Renal pelvis (tissue), 12 donors: ENCODE data around the gene LEO1. TPM values are rescaled to one million over a fixed set of nuclear protein-coding genes. Genes with fewer than 3 reads are reported as not detected.

Experiments
- DNase-seq: peaks from one replicate; pipeline ENCODE4 v3.0.0-alpha.2; 2013
- long read RNA-seq, 16 experiments: transcript quantifications; one replicate each; lab custom pipeline, GENCODE V29; 2026
- polyA plus RNA-seq, 3 donors: library from polyadenylated mRNA; unstranded; fragments of 120-200 nt; gene quantifications; one replicate each; pipeline ENCODE4 v1.2.1, GENCODE V29; 2013; ENCODE audit not compliant: insufficient read length in 3 of 3

Gene LEO1
- 10 to 100 TPM; 26.4 to 36.6 (median 33.7) TPM for polyA plus RNA-seq
- long read RNA-seq, donor 1, transcript LEO1-201 (12 exons, 2,193 nt): major isoform, 6 of 14 reads
- long read RNA-seq, donor 1, partial matches to known transcripts: 8 of 14 reads
- long read RNA-seq, donor 1, other reads (novel, unspliced or antisense): 0 of 14 reads
- long read RNA-seq, donor 2, transcript LEO1-201 (12 exons, 2,193 nt): major isoform, 8 of 8 reads
- long read RNA-seq, donor 2, partial matches to known transcripts: 0 of 8 reads
- long read RNA-seq, donor 2, other reads (novel, unspliced or antisense): 0 of 8 reads
- long read RNA-seq, donor 3, transcript LEO1-201 (12 exons, 2,193 nt): major isoform, 8 of 14 reads
- long read RNA-seq, donor 3, partial matches to known transcripts: 6 of 14 reads
- long read RNA-seq, donor 3, other reads (novel, unspliced or antisense): 0 of 14 reads
- long read RNA-seq, donor 4, transcript LEO1-201 (12 exons, 2,193 nt): major isoform, 6 of 6 reads
- long read RNA-seq, donor 4, partial matches to known transcripts: 0 of 6 reads
- long read RNA-seq, donor 4, other reads (novel, unspliced or antisense): 0 of 6 reads
- long read RNA-seq, donor 5, partial matches to known transcripts: 0 of 2 reads
- long read RNA-seq, donor 5, other reads (novel, unspliced or antisense): 0 of 2 reads
- long read RNA-seq, donor 6, transcript LEO1-201 (12 exons, 2,193 nt): major isoform, 9 of 52 reads
- long read RNA-seq, donor 6, partial matches to known transcripts: 43 of 52 reads
- long read RNA-seq, donor 6, other reads (novel, unspliced or antisense): 0 of 52 reads
- long read RNA-seq, donor 7, transcript LEO1-201 (12 exons, 2,193 nt): major isoform, 5 of 11 reads
- long read RNA-seq, donor 7, partial matches to known transcripts: 6 of 11 reads
- long read RNA-seq, donor 7, other reads (novel, unspliced or antisense): 0 of 11 reads
- long read RNA-seq, donor 8, partial matches to known transcripts: 0 of 3 reads
- long read RNA-seq, donor 8, other reads (novel, unspliced or antisense): 0 of 3 reads
- long read RNA-seq, donor 9, transcript LEO1-201 (12 exons, 2,193 nt): major isoform, 9 of 9 reads
- long read RNA-seq, donor 9, partial matches to known transcripts: 0 of 9 reads
- long read RNA-seq, donor 9, other reads (novel, unspliced or antisense): 0 of 9 reads
- long read RNA-seq, donor 10, partial matches to known transcripts: 8 of 11 reads
- long read RNA-seq, donor 10, other reads (novel, unspliced or antisense): 0 of 11 reads
- long read RNA-seq, donor 11: 0 reads
- long read RNA-seq, donor 12, transcript LEO1-201 (12 exons, 2,193 nt): major isoform, 9 of 9 reads
- long read RNA-seq, donor 12, partial matches to known transcripts: 0 of 9 reads
- long read RNA-seq, donor 12, other reads (novel, unspliced or antisense): 0 of 9 reads
- long read RNA-seq, donor 13: 0 reads
- long read RNA-seq, donor 14: 0 reads
- long read RNA-seq, donor 15: 0 reads
- long read RNA-seq, donor 16, transcript LEO1-201 (12 exons, 2,193 nt): major isoform, 12 of 19 reads
- long read RNA-seq, donor 16, partial matches to known transcripts: 7 of 19 reads
- long read RNA-seq, donor 16, other reads (novel, unspliced or antisense): 0 of 19 reads

DNA sequence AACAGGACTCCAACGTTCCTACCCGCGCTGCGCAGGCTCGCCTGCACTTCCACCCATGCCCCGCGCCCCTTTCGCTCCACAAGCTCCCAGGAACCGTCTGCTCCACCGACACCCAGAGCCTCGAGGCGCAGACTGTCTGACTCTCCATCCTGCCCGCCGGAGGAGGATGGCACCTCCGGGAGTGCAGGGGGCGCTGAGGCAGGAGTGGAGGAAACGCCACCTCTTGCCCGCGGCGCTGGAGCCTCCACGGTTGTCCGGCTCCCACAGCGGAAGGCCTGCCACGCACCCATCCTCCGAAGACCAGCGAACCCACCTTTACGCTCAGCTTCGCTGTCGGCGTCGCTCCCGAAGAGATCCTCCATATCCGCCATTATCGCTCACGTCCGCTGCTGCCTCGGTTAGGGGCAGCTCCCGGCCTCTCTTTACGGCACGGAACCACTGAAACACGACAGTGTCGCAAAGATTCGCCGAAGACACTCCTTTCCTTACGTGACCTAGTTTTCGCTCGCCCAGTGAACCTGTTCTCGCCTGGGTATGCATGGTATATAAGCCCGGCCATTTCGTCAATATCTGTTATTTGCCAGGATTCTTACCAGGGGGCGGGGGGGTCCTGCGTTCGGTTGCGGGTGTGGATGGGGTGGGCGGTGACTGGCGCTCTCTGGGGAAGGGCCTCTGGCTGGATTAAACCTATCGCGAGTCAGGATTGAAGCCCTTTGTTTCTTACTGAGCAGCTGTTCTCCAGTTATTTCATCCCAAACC, at the start of gene LEO1:
TSS of gene LEO1 (minus strand) at position 404 of the 759 bp plus-strand sequence. CDS start at position 371, 33 bp downstream.
- DNase-seq: peak; percentile 97

DNA sequence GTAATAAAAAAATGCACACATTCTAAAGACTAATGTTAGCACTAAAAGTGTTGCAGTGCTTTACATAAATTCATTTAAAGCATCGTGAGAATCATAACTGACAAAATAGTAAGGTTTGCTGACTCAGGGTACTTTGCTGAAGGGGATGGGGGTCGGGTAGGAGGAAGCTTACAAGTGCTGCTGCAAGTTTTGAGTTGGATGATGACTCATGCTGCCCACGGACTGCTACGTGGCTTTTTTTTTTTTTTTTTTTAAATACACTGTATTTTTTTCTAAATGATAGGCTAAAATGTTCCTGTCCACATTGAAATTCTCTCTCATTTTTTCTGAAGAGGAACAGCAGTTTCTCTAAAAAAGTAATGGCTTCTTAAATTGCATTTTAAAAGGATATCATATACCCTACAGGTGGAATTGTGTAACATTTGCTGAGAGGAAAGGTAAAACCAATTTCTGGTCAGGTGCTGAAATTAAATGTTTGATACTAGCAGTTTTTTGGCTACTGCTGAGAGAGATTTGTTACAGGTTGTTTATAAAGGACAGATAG, 49.6 kb upstream of the LEO1 start:
- no peak for DNase-seq

DNA sequence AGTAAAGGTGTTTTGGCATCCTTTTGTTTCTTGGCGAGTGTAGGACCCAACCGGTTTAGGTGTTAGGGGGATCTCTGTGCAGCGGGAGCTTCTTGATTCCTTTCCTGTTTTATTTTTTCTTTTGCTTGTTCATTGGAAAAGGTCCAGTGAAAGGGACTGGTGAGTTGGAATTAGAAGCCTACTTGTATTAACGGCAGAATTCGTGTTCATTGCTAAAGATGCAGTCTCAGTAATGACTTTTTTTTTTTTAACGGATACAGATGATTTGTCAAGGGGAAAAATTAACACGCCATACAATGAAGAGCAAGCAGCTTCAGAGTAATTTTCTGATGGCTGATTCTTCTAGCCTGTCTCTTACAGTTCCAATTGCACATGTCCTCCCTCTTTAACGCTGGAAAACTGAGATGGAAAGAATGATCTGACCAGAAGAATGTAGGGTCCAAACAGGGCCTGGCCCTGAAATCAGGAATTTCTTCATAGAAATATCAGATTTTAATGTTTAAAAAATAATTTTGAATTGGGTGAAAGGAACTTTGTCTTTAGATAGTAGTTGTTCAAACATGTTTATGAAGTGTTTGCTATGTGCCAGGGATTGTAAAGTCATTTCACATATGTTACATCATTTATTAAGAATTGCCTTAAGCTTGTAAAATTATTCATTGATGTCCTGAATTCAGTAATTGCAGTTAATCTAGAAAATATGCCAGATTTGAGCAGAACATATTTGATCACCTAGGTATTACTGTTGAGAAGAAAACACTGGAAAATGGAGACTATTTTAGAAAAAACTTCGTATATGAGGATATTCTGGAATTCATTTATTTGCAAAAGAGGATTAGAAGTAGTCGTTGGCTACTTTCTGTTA, 48.9 kb upstream of the LEO1 start:
- no peak for DNase-seq

DNA sequence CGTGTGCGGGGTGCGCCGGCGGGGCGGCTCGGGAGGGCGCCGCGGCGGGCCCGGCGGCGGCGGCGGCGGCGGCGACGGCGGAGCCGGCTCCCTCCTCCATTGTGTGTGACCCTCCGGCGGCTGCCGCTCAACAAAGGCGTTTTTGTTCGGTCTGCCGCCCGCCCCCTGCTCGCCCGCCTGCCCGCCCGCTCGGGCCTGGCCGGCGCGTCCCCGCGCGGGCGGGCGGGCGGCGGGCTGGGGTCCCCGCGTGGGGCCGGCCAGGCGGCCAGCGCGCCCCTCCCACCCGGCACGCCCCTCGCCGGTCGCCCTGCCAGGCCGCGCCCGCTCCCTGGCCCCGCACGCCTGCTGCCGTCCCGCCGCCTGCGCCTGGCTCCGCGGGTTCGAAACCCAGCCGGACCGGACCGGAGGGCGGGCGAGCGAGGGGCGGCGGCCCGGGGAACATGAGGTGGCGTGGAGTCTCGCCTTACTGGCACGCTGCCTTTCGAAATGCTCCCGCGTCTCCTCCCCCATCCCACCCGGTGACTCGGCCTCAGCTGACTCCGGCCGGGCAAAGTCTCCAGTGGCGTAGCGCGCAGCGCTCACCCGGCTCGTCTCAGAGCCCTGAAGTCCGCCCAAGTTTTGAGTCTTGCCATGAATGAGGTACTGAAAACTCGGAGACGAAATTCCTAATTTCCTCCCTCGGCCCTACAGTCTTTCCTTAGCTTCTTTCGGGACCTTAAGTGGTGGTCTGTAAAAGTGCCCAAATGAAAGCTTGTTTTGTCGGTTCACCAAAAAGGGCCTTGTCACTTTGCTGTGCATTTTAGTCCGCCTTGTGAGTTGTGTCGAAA, 48.0 kb upstream of the LEO1 start:
- peak; percentile 66 for DNase-seq

DNA sequence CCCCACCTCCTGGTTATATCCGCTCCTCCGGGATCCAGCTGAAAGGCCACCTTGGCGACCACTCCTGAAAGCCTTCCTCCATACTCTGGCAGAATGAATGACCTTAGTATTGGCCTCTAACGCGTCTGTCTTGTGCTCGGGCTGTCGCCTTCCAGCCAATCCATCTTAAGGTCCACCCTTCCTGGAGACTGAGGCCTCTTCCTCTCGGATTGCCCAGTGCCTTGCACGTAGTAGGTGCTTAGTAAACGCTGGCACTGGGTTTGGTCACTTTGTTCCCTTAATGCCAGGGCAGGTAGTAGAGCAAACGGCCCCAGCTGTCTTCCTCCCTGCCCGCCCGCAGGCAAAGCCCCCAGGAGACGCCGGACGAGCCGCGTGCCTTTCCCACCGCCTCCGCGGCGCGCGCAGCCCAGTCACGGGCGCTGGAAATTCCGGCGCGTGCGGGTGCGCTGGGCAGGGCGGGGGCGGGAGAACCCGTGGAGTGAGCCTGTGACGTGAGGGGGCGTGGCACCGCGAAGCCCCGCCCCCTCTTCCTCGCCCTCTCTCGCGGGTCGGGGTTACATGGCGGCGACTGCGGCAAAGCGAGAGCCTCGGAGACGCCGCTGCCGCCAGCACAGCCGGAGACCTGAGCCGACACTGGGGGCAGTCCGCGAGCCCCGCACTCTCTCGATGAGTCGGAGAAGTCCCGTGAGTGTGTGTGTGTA, 47.3 kb upstream of the LEO1 start, which contains the start of gene MAPK6:
TSS of gene MAPK6 (plus strand) at position 527 of the 701 bp plus-strand sequence. CDS start 27,242 bp downstream, outside the sequence.
- DNase-seq: peak; percentile 93

DNA sequence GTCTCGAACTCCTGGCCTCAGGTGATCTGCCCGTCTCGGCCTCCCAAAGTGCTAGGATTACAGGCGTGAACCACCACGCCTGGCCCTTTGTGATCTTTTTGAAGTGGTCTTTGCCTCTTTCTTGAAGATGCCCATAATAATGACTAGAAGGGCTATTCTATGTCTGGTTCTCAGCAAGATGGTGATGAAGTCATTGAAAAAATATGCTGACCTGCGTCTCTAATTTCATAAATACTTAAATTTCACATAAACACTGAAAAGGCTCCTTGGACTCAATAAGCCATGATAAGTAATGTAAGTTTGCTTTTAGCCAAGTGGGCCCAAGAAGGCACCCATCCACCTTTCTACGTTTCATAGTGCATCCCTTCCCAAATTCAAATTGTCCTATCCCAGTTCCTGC, 46.7 kb upstream of the LEO1 start:
- no peak for DNase-seq

DNA sequence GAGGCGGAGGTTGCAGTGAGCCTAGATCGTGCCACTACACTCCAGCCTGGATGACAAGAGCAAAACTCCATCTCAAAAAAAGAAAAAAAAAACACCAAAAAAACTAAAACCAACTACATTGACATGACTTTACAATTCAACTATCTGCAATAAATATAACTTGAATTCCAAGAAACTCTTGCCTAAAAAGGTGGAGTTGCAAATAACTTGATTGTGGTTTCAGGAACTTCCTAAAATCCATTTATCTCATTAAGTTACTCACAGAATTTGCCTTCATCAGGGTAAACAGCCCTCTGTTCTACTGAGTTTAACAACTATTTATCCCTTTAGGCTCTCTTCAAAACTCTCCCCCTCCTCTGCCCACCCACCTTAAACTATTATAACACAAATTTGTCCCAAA, 44.7 kb upstream of the LEO1 start:
- no peak for DNase-seq

DNA sequence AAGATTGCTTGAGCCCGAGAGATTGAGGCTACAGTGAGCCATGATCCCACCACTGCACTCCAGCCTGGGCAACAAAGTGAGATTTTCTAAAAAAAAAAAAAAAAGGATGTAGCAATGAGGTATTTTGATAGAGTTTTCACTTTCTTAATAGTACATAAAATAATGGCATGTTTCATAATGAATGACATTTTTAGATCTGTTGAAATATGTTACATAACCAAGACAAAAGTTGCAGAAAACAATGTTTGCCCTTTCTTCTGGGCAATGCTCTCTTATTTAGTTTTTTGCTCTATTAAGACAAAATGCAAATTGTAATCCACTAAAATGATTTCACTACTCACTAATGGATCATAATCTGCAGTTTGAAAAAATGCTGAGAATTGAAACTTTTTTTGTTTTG, 43.0 kb upstream of the LEO1 start:
- DNase-seq: no peak

DNA sequence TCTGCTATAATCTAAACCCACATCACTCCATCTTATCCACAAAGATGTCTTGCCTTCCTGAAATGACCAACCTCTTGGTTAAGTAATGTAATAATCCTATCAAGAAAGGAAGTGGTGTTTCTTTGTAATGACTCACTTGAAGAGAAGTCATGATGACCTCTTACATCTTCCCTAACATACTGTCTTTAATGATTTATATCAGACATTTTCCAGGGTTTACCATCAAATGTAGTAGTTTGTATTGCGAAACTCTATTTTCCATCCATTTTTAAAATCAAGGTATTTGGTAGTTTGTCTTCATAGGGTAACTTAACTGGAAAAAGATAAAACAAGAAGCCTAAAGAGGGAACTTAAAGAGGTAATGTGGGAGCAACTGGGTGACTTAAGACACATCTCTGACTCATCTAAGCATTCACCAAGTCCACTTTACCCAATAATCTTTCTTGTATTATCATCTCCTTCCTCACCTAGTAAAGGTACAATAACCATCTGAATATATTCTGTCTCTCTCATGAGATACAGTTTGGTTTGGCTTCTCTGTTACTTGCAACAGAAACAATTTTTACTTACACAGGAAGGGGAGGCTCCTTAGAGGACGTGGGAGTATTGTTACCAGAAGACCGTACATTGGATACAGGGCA, 41.7 kb upstream of the LEO1 start:
- no peak for DNase-seq

DNA sequence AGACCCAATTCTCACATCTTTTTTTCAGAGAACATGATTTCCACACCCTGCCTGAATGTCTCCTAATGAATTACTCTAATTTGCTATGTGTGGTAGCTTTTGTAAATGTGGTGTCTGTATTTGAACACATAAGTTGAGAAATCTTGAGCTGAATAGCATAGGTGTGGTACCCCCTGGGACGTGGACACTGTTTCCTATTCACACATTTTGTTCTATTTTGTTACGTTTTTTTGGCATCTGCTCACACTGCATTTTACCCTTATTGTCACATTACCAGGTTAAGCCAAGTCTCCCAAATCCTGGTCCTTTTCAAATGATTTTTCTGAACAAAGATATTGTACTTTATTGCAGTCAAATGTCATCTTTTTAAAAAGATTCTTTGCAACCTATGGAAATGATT, 40.6 kb upstream of the LEO1 start:
- DNase-seq: no peak

DNA sequence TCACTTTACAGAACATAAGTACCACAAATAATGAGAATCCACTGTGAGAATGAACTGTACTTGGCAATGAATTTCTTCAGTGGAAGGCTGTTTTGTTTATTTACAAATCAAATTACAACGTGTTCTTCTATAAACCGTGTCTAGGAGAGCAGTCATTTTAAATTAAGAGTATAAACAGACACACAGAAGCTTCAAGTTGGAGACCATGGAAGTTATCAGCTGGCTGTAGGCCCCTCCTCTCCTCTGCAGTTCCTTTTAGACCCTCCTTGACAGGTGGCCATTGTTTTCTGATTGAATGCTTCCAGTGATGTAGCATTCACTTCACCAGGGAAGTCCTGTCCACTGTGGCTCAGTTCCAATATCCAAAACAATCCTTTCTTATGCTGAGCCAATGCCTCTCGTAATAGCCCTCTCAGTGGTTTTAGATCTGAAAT, 40.1 kb upstream of the LEO1 start:
- DNase-seq: no peak

DNA sequence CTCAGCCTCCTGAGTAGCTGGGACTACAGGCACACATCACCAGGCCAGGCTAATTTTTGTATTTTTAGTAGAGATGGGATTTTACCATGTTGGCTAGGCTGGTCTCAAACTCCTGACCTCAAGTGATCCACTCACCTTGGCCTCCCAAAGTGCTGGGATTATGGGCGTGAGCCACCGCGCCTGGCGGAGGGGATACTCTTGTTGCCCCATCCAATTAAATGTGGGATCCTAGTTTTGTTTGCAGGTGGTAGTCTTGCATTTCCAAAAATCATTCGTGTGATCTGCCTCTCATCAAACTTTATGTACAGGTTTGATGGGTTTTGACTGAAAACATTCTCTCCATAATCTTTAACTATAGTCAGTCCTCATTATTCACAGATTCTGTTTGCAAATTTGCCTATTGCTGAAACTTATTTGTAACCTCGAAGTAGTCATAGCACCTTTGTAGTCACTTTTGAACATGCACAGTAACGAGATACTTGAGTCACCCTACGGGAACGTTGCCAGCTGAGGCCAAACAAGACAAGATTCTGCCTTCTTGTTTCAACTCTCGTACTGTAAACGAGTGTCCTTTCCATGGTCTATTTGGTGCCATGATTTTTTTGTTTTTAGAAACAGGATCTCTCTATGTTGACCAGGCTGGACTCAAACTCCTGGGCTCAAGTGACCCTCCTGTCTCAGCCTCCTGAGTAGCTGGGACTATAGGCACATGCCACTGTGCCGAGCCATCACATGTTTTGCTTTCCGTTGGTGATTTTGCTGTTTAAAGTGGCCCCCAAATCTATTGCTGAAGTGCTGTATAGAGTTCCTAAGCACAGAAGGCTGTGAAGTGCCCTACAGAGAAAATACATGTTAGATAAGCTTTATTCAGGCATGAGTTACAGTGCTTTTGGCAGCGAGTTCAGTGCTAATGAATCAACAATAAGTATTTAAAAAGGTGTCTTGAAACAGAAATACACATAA, 39.3 kb upstream of the LEO1 start:
- no peak for DNase-seq

DNA sequence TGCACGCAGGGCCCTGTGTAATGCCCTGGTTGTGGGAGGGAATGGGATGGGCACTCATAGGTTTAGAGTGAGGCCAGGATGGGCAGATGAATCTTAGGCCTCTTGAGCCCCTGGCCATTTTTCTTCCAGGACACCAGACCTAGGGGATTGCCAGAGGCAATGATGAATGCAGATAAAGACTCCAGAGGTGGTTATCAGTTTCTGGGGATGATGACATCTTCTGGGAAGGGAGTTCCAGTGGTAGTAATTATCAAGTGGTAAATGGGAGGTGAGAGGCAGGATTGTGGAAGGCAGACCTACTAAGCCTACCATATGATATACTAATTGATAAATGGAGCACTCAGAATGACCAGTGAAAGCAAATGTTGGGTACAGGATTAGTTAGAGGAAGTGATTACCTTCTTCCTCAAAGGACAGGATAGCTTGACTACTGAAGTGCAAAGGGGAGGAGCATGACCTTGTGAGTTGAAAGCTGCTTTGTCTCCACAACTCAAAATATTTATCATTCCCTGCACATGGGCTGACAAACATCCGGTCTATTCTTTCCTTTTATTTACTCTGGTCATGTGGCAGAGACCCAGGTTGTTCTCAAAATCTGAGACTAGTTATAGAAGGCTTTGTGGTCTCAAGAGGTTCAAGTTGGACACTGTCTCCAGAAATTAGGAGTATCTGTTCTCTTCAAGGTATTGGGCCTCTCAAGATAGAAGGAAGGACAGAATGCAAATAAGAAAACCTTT, 37.3 kb upstream of the LEO1 start:
- DNase-seq: no peak

DNA sequence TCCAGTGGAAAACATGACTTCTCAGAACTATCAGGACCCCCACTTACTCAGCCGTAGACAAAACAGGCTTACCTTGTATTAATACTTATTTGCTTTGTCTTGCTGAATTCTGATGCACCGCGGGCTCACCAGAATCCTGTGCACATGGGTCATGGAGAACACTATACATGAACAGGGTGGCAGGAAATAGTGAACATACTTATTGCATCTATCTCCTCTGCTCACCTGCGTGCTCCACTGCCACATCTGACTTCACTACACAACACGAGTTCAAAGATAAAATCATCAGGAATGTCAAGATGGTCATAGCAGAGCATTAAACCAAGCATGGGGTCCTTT, 36.8 kb upstream of the LEO1 start:
- no peak for DNase-seq

DNA sequence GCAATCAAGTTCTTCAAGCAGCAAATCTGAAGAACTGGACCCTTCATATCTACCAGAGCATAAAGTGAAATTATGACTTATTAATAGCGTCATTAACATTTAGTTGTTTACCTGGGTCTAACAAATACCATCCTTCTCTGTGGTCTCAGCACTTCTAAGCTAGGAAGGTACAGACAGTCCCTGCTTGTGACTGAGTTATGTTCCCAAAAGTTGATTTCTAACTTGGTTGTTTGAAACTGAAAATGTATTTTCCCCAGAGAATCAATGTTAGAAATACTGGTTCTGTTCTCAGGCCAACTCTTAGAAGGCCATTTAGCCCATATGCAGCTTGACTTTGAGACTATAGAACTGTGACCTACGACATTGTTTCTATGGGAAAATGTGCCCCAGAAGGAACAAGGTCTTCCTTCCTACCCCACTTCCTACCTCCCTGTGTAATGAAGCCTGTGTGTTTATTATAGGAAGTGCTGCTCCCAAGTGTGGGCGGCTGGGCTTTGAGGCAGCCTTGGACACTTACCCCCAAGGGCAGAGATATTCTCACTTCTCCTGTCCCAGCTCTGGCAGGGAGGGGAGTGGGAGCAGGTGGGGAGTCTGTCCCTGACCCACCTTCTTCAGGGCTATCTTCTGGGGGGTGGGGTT, 35.2 kb upstream of the LEO1 start:
- DNase-seq: no peak
